ENCODE results near the gene PCDHGC3. TPM values are rescaled to one million over a fixed set of nuclear protein-coding genes. Genes with fewer than 3 reads are reported as not detected.

Gene PCDHGC3
- total and polyA plus RNA-seq, 2 of the 8 experiments (the other 6 are each of a cell fraction or from before 2014, with no cell fraction given), result 4.7 to 18.6 TPM

DNA sequence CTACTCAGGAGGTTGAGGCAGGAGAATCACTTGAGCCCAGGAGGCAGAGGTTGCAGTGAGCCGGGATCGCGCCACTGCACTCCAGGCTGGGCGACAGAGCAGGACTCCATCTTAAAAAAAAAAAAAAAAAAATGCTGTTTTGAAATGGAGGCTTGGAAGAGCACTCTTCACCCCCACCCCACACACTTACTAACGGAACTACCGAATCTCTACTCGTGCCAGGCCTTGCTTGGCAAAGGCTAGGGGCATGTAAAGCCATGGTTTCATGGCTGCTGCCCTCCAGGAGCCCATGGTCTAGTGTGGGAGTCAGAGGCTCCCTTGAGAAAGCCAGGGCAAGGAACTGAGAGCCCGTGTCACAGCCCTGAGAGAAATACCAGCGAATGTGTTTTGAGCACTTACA lies 34.4 kb downstream of the PCDHGC3 start:
- no peaks in the 10 kb centered on the region for H3K79me2 ChIP-seq (ENCODE audit: control insufficient read depth in 1 of 2, insufficient read depth in 2 of 2, low read length in 2 of 2)
- H3K36me3 ChIP-seq (ENCODE audit: control insufficient read depth in 2 of 4, insufficient read depth in 4 of 4, low read length in 3 of 4), result peaks cover 0 to 9% (median 3%) of the 10 kb centered on the region in 4 experiments; a peak in 3 of 8 replicates
- H3K4me3 ChIP-seq (ENCODE audit: extremely low read depth in 1 of 4, insufficient read depth in 2 of 4, low read depth in 3 of 4, low read length in 4 of 4), result no peak overlapping the region
- H4K8ac ChIP-seq (ENCODE audit: extremely low read depth, insufficient read depth, low read length), result no peak overlapping the region
- H3K18ac ChIP-seq (ENCODE audit: extremely low read depth, low read length), result no peak overlapping the region
- H3K9ac ChIP-seq (replicated peaks in 1 of 4; ENCODE audit: extremely low read depth in 1 of 4, low read depth in 3 of 4, low read length in 3 of 4), result no peak overlapping the region
- H4K20me1 ChIP-seq (replicated peaks in 1 of 2; ENCODE audit: control insufficient read depth in 1 of 2, insufficient read depth in 2 of 2, low read length in 2 of 2), result no peaks in the 10 kb centered on the region
- ChIA-PET POLR2A (ENCODE audit: partially characterized antibody) (interaction anchor here (0.6 to 2.2 kb wide), 5 partner anchors 18 to 195 kb away, joined by 3 to 17 read pairs (median 4); partner anchors contain the start of genes PCDHGA11 and PCDHGB7), CTCF (ENCODE audit: partially characterized antibody) (interaction anchor here (0.6 to 50.9 kb wide), 28 partner anchors 13 to 387 kb away, joined by 3 to 1236 read pairs (median 4); partner anchors contain the start of genes PCDHB11, PCDHB13, PCDHB15 and PCDHB7)
- H3K27ac ChIP-seq (ENCODE audit: low read depth, low read length), result no peak overlapping the region
- no peak overlapping the region for H2BK120ac ChIP-seq (replicated peaks; ENCODE audit: low read depth, low read length)
- H2AFZ ChIP-seq (ENCODE audit: low read length), result no peak overlapping the region
- H2BK12ac ChIP-seq (ENCODE audit: low read depth, low read length), result no peak overlapping the region; the same call in 1 of the 2 replicates
- H3K4me2 ChIP-seq (ENCODE audit: insufficient read depth in 1 of 2, low read depth in 2 of 2, low read length in 2 of 2), result no peak overlapping the region; a peak in 1 of 4 replicates
- peaks cover 7 to 31% (median 18%) of the 10 kb centered on the region in 4 experiments for H3K4me1 ChIP-seq (replicated peaks in 1 of 4; ENCODE audit: control insufficient read depth in 3 of 4, insufficient read depth in 4 of 4, low read length in 3 of 4)
- no peak overlapping the region for H2AK5ac ChIP-seq (ENCODE audit: low read depth, low read length)
- H3K23me2 ChIP-seq (ENCODE audit: low read depth, low read length), result peaks cover 15% of the 10 kb centered on the region
- H2BK20ac ChIP-seq (ENCODE audit: low read length), result no peak overlapping the region
- H3K4ac ChIP-seq (replicated peaks; ENCODE audit: insufficient read length, low read depth, low read length), result no peak overlapping the region
- no peak overlapping the region for H4K91ac ChIP-seq (replicated peaks; ENCODE audit: insufficient read length, low read length)
- 92% methylated on average over 9 of the region's 9 CpGs; no CpG with 5 or more reads in 1 of the 2 experiments for WGBS, 2 experiments (ENCODE audit: extremely low coverage in 1 of 2, insufficient coverage in 1 of 2, insufficient read length in 1 of 2, insufficient replicate concordance in 2 of 2, low coverage in 1 of 2, low lambda C conversion rate in 2 of 2, missing lambda C conversion rate in 1 of 2)
- H3K79me1 ChIP-seq (ENCODE audit: low read depth, low read length), result no peaks in the 10 kb centered on the region
- no peak overlapping the region for H4K5ac ChIP-seq (ENCODE audit: insufficient read length, low read depth, low read length)
- no peak for FAIRE-seq
- H3K9me3 ChIP-seq (ENCODE audit: insufficient read depth in 2 of 2, low read depth in 1 of 2, low read length in 1 of 2), result no peaks in the 10 kb centered on the region
- H2BK5ac ChIP-seq (ENCODE audit: low read depth, low read length), result no peak overlapping the region
- H3K23ac ChIP-seq (ENCODE audit: insufficient read length), result no peak overlapping the region
- no peak overlapping the region for H3K56ac ChIP-seq (replicated peaks; ENCODE audit: insufficient read length, low read depth, low read length)
- no peak overlapping the region for H2BK15ac ChIP-seq (ENCODE audit: low read length)
- no peaks in the 10 kb centered on the region for H3K27me3 ChIP-seq (replicated peaks in 1 of 4; ENCODE audit: control insufficient read depth in 3 of 4, extremely low read depth in 1 of 4, insufficient read depth in 3 of 4, low read length in 3 of 4)
- no peak overlapping the region for H3K14ac ChIP-seq (ENCODE audit: insufficient read length)
- no peak for DNase-seq (ENCODE audit: low read depth in 1 of 2, low spot score in 2 of 2)
- no peak for TF ChIP-seq POLR2AphosphoS5 (IDR thresholded peaks at IDR 0.05; ENCODE audit: low read depth, low read length)
- no peak for TF ChIP-seq SAP30 (IDR thresholded peaks at IDR 0.05; ENCODE audit: insufficient read depth, insufficient replicate concordance, low read length)
- no peak for TF ChIP-seq RFX5 (IDR thresholded peaks at IDR 0.05; ENCODE audit: borderline replicate concordance, low read depth, low read length)
- TF ChIP-seq EP300 (IDR thresholded peaks at IDR 0.05; ENCODE audit: borderline replicate concordance in 1 of 2, low read depth in 2 of 2, low read length in 2 of 2), result no peak
- TF ChIP-seq YY1 (IDR thresholded peaks at IDR 0.05; ENCODE audit: low read depth, low read length), result no peak
- no peak for TF ChIP-seq MAFK (IDR thresholded peaks at IDR 0.05; ENCODE audit: low read depth, low read length)
- TF ChIP-seq, protein P1, sequence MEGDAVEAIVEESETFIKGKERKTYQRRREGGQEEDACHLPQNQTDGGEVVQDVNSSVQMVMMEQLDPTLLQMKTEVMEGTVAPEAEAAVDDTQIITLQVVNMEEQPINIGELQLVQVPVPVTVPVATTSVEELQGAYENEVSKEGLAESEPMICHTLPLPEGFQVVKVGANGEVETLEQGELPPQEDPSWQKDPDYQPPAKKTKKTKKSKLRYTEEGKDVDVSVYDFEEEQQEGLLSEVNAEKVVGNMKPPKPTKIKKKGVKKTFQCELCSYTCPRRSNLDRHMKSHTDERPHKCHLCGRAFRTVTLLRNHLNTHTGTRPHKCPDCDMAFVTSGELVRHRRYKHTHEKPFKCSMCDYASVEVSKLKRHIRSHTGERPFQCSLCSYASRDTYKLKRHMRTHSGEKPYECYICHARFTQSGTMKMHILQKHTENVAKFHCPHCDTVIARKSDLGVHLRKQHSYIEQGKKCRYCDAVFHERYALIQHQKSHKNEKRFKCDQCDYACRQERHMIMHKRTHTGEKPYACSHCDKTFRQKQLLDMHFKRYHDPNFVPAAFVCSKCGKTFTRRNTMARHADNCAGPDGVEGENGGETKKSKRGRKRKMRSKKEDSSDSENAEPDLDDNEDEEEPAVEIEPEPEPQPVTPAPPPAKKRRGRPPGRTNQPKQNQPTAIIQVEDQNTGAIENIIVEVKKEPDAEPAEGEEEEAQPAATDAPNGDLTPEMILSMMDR (IDR thresholded peaks at IDR 0.05; ENCODE audit: control extremely low read depth in 1 of 3, insufficient read depth in 1 of 3, low read depth in 1 of 3, low read length in 3 of 3), result no peak
- no peak for TF ChIP-seq CEBPB (IDR thresholded peaks at IDR 0.05; ENCODE audit: low read depth, low read length)
- no peak for TF ChIP-seq POLR2A (IDR thresholded peaks at IDR 0.05; ENCODE audit: control extremely low read depth in 1 of 2, low read depth in 2 of 2, low read length in 2 of 2)
- no peak for TF ChIP-seq KDM5A (IDR thresholded peaks at IDR 0.05; ENCODE audit: low read length)
- TF ChIP-seq HDAC6 (IDR thresholded peaks at IDR 0.05; ENCODE audit: low read depth, low read length), result no peak
- no peak for TF ChIP-seq SUZ12 (IDR thresholded peaks at IDR 0.05; ENCODE audit: low read length)
